Psoas muscle (tissue), 8 donors: ENCODE data around the gene LCN10. TPM values are rescaled to one million over a fixed set of nuclear protein-coding genes. Genes with fewer than 3 reads are reported as not detected.
"Not testable (repeated sequence)": the region's sequence is repeated elsewhere in the genome, so short reads cannot be mapped to it uniquely, and the experiment has no call there.

Source experiments
- ATAC-seq, 4 donors: fragments of 200-7000 bp; cut with Tn5 transposase; one replicate each; pipeline ENCODE4 v1.9.1; 2020; ENCODE audit warnings: moderate library complexity in 3 of 4, mild to moderate bottlenecking in 2 of 4
- DNase-seq, 2 donors: peaks; one replicate each; pipeline ENCODE4 v3.0.0-alpha.2; 2020
- H3K27ac ChIP-seq: fragments of 200-600 bp; one replicate; pipeline ENCODE4 v1.8.0; 2022
- H3K27me3 ChIP-seq, 3 donors: fragments of 200-600 bp in 1 of 3; one replicate each; pipeline versions ENCODE4 v1.6.1 to v1.8.0; 2013 to 2022; ENCODE audit warnings: low read length in 2 of 3, mild to moderate bottlenecking in 2 of 3, moderate library complexity in 1 of 3; ENCODE audit not compliant: insufficient read depth in 3 of 3
- H3K36me3 ChIP-seq, 2 donors: fragments of 200-600 bp in 1 of 2; one replicate each; pipeline versions ENCODE4 v1.6.1 to v1.8.0; 2013 to 2022; ENCODE audit warnings: low read depth in 1 of 2, mild to moderate bottlenecking in 1 of 2, moderate library complexity in 1 of 2; ENCODE audit not compliant: insufficient read depth in 1 of 2
- H3K4me1 ChIP-seq: fragments of 200-600 bp; one replicate; pipeline ENCODE4 v1.8.0; 2022
- H3K4me3 ChIP-seq: fragments of 200-600 bp; one replicate; pipeline ENCODE4 v1.8.0; 2022; ENCODE audit warnings: mild to moderate bottlenecking
- H3K9me3 ChIP-seq: fragments of 200-600 bp; one replicate; pipeline ENCODE4 v1.8.0; 2022
- CTCF ChIP-seq: fragments of 200-600 bp; IDR thresholded peaks from one replicate; pipeline ENCODE4 v1.8.0; 2022; ENCODE audit warnings: antibody characterized with exemption
- WGBS, 3 donors: extraction: QIAGEN DNeasy Blood & Tissue Kit; methylation state at CpG; one replicate each; pipeline versions ENCODE4 v1.1.6 to v1.1.7; 2013; 5-methylcytosine and 5-hydroxymethylcytosine counted together
- intact Hi-C, 2 donors: fragments of 100-400 bp; cut with DNase I; formaldehyde crosslinking; loops; one replicate each; pipeline versions ENCODE4 v1.11.0 to v1.14.2; 2022
- polyA plus RNA-seq, 3 donors: library from polyadenylated mRNA; stranded (reverse); fragments of 200-250 nt; gene quantifications; one replicate each; pipeline ENCODE4 v1.2.3, GENCODE V29; 2013
- total RNA-seq, 4 donors: library from RNA; stranded (reverse); fragmentation: NEBNext Ultra II Directional in 2 of 4; extraction: Animal tissue kit (Norgen Biotek cat#: 25700) in 2 of 4; gene quantifications; one replicate each; pipeline versions ENCODE4 v1.2.1 to v1.2.4, GENCODE V29; 2021 to 2023
- donor health status: healthy with polysubstance abuse.
- donor health status: DM: no; HTN: no; CAD: no; lungs with moderate emphysema.
- donor health status: Bipolar disorder and iron deficiency.
- donor health status: healthy.
- donor health status: DM: yes; HTN: yes; CAD: no.
- donor health status: DM: no; HTN: no; CAD: no.
- donor health status: DM: no; HTN: no; CAD: no.
- donor health status: DM: yes; HTN: yes; CAD: no.

Gene LCN10
- total and polyA plus RNA-seq, 7 donors: 3.0 to 4.9 (median 4.0) TPM; not detected in 1

GRCh38 chr9:136771907-136772415, 29.2 kb upstream of the LCN10 start:
- no peak overlapping the region for H3K27ac ChIP-seq
- 70 to 74% (median 70%) methylated on average over 3 of the region's 3 CpGs for WGBS, 3 donors
- no peak for ATAC-seq
- no peaks in the 10 kb centered on the region for H3K4me1 ChIP-seq
- intact Hi-C loops: no loop called here
- no peak overlapping the region for H3K4me3 ChIP-seq
- no peaks in the 10 kb centered on the region for H3K36me3 ChIP-seq
- H3K27me3 ChIP-seq: no peaks in the 10 kb centered on the region
- no peaks in the 10 kb centered on the region for H3K9me3 ChIP-seq
- no peak for TF ChIP-seq CTCF
- DNase-seq: no peak

- Histone ChIP-seq H3K4me1 (no peaks in the 10 kb centered on the region), H3K27me3 (no peaks in the 10 kb centered on the region), H3K27ac (no peak overlapping the region), H3K9me3 (no peaks in the 10 kb centered on the region), H3K4me3 (no peak overlapping the region), H3K36me3 (no peaks in the 10 kb centered on the region)
- TF ChIP-seq CTCF: peak; percentile 27
- intact Hi-C loops: no loop called here
- DNase-seq (peak in 1 of 2 donors; percentile 66), ATAC-seq (peak in 2 of 4 donors; percentile 55 to 70)
- 5 to 9% (median 7%) methylated on average over 15 to 16 of the region's 16 CpGs for WGBS, 3 donors
These were observed 27.0 kb upstream of the LCN10 start for GRCh38 chr9:136769710-136770191.

- ATAC-seq (peak in 3 of 4 donors; percentile 33 to 57 (median 55)), DNase-seq (peak; percentile 54 to 83)
- H3K27me3 ChIP-seq, H3K36me3 ChIP-seq, H3K4me3 ChIP-seq, H3K4me1 ChIP-seq, intact Hi-C loops, H3K9me3 ChIP-seq: not testable (repeated sequence)
- peak; percentile 34 for TF ChIP-seq CTCF
- peak overlapping the region; percentile 36 for H3K27ac ChIP-seq
- 32 to 62% (median 48%) methylated on average over 10 to 18 of the region's 18 CpGs for WGBS, 3 donors
These were observed 23.8 kb upstream of the LCN10 start for GRCh38 chr9:136766410-136767120.

- H3K36me3 ChIP-seq, H3K4me3 ChIP-seq, H3K4me1 ChIP-seq, H3K27ac ChIP-seq, intact Hi-C loops, H3K27me3 ChIP-seq, ATAC-seq, H3K9me3 ChIP-seq: not testable (repeated sequence)
- peak in 1 of 2 donors; percentile 24 for DNase-seq
- WGBS, 3 donors: 86 to 91% (median 88%) methylated on average over 14 of the region's 14 CpGs
These were observed 23.1 kb upstream of the LCN10 start for GRCh38 chr9:136765745-136766409.

- Histone ChIP-seq H3K4me3 (no peak overlapping the region), H3K27ac (no peak overlapping the region), H3K27me3 (no peaks in the 10 kb centered on the region), H3K9me3 (no peaks in the 10 kb centered on the region), H3K4me1 (no peaks in the 10 kb centered on the region), H3K36me3 (no peaks in the 10 kb centered on the region)
- intact Hi-C loops: no loop called here
- peak in 1 of 2 donors; percentile 48 for DNase-seq
- ATAC-seq: peak in 3 of 4 donors; percentile 19 to 31 (median 31)
- WGBS, 3 donors: 67 to 81% (median 76%) methylated on average over 14 of the region's 14 CpGs
- TF ChIP-seq CTCF: no peak
These were observed 22.3 kb upstream of the LCN10 start for GRCh38 chr9:136765041-136765440.
